K562 (cell line): Measurements from ENCODE around the gene IRF3. TPM values are rescaled to one million over a fixed set of nuclear protein-coding genes. Genes with fewer than 3 reads are reported as not detected.

ENCODE experiments used
- ATAC-seq: fragments of 200-7000 bp; cut with Tn5 transposase; 3 replicates; pipeline ENCODE4 v1.9.1; 2020; ENCODE audit warnings: moderate library complexity
- BruUV-seq: library from RNA; stranded (reverse); fragments of 400-500 nt; replicated peaks from 2 replicates; lab custom pipeline; 2021; lab: Mats Ljungman, UMichigan
- CTCF ChIA-PET: fragments of 300-600 bp; formaldehyde crosslinking; extraction: SDS; loops from one replicate; lab custom pipeline; 2021; ENCODE audit warnings: low intra/inter-chr PET ratio; lab: Yijun Ruan, JAX
- POLR2A ChIA-PET: fragments of 300-600, 350-650 bp; sonication (Branson Sonifier 250); formaldehyde crosslinking; extraction: SDS; loops from one replicate; lab custom pipeline; 2021; ENCODE audit warnings: antibody characterized with exemption, inconsistent platforms; lab: Yijun Ruan, JAX
- DNase-seq, 4 experiments: peaks; one replicate each; pipeline versions ENCODE4 v3.0.0 to v3.0.0-alpha.2; 2011 to 2018; ENCODE audit warnings: low spot score in 3 of 4, mixed read lengths in 3 of 4; ENCODE audit errors: extremely low read depth in 1 of 4
- FAIRE-seq: peaks from 2 replicates; lab custom pipeline; 2011; peaks lifted over from hg19 to GRCh38; lab: Jason Lieb, UNC
- H2AFZ ChIP-seq: 2 replicates; pipeline ENCODE4 v1.6.0; 2011; ENCODE audit warnings: low read depth, low read length, control low read depth, inconsistent platforms
- H3K27ac ChIP-seq: fragments of 200-600 bp; 3 replicates; pipeline ENCODE4 v1.8.0; 2011; ENCODE audit warnings: low read depth, mild to moderate bottlenecking, control low read depth, inconsistent platforms, low read length, moderate library complexity, mixed read lengths; ENCODE audit errors: extremely low read depth
- H3K27me3 ChIP-seq, 2 experiments: fragments of 300-600 bp in 1 of 2; 2 replicates in 1 of 2; 3 replicates in 1 of 2; pipeline versions ENCODE4 v1.6.0 to v1.8.0; 2011; ENCODE audit warnings: inconsistent platforms in 2 of 2, low read length in 2 of 2, mild to moderate bottlenecking in 1 of 2, mixed read lengths in 1 of 2, moderate library complexity in 1 of 2; ENCODE audit not compliant: control insufficient read depth in 2 of 2, insufficient read depth in 2 of 2
- H3K36me3 ChIP-seq: fragments of 300-600 bp; 3 replicates; pipeline ENCODE4 v1.8.0; 2011; ENCODE audit warnings: mild to moderate bottlenecking, low read length, inconsistent platforms; ENCODE audit not compliant: control insufficient read depth, insufficient read depth
- H3K4me1 ChIP-seq, 2 experiments: fragments of 200-600 bp in 1 of 2; replicated peaks in 1 of 2; 2 replicates in 1 of 2; 3 replicates in 1 of 2; pipeline versions ENCODE4 v1.5.1 to v1.8.0; 2011; ENCODE audit warnings: inconsistent platforms in 2 of 2, low read length in 2 of 2, mild to moderate bottlenecking in 1 of 2, mixed read lengths in 1 of 2, moderate library complexity in 1 of 2; ENCODE audit not compliant: control insufficient read depth in 2 of 2, insufficient read depth in 2 of 2
- H3K4me2 ChIP-seq: 2 replicates; pipeline ENCODE4 v1.6.1; 2011; ENCODE audit warnings: low read length, control low read depth, inconsistent platforms, mixed read lengths; ENCODE audit not compliant: insufficient read depth
- H3K4me3 ChIP-seq: fragments of 200-600 bp; sonication (generic), shearing (Covaris generic); 2 replicates; pipeline ENCODE4 v1.5.1; 2016; ENCODE audit warnings: control low read depth, inconsistent platforms
- H3K79me2 ChIP-seq: fragments of 200-600 bp; 3 replicates; pipeline ENCODE4 v1.8.0; 2011; ENCODE audit warnings: low read length, inconsistent platforms; ENCODE audit not compliant: control insufficient read depth, insufficient read depth
- H3K9ac ChIP-seq, 2 experiments: 2 replicates each; pipeline versions ENCODE4 v1.6.0 to v1.6.1; 2011; ENCODE audit warnings: low read depth in 2 of 2, low read length in 2 of 2, control low read depth in 1 of 2, inconsistent platforms in 1 of 2, mild to moderate bottlenecking in 1 of 2, mixed read lengths in 1 of 2; ENCODE audit not compliant: insufficient read depth in 1 of 2
- H3K9me1 ChIP-seq: one replicate; pipeline ENCODE4 v1.6.0; 2011; ENCODE audit warnings: inconsistent platforms, mild to moderate bottlenecking, low read length, moderate library complexity; ENCODE audit not compliant: control insufficient read depth, insufficient read depth
- H3K9me3 ChIP-seq: replicated peaks from 2 replicates; pipeline ENCODE4 v1.5.1; 2011; ENCODE audit warnings: low read depth, low read length, inconsistent platforms; ENCODE audit not compliant: control insufficient read depth, insufficient read depth
- H4K20me1 ChIP-seq: replicated peaks from 2 replicates; pipeline ENCODE4 v1.6.1; 2011; ENCODE audit warnings: low read length, inconsistent platforms, mixed read lengths; ENCODE audit not compliant: control insufficient read depth, insufficient read depth
- ERF ChIP-seq: fragments of 450-650 bp; formaldehyde crosslinking; IDR thresholded peaks from 2 replicates; pipeline ENCODE4 v1.4.0; 2020; ENCODE audit warnings: mild to moderate bottlenecking, mixed read lengths
- MXI1 ChIP-seq: IDR thresholded peaks from 2 replicates; pipeline ENCODE4 v1.6.1; 2011; ENCODE audit warnings: low read depth, mild to moderate bottlenecking, improper control_type of control experiment, low read length
- POLR2AphosphoS5 ChIP-seq: IDR thresholded peaks from 2 replicates; pipeline ENCODE4 v1.6.1; 2011; ENCODE audit warnings: mild to moderate bottlenecking, low read depth, low read length, moderate library complexity; ENCODE audit not compliant: control insufficient read depth, insufficient read depth
- TOE1 ChIP-seq, 2 experiments: fragments of 450-650 bp in 1 of 2; sonication (generic) in 1 of 2; formaldehyde crosslinking in 1 of 2; IDR thresholded peaks; 2 replicates each; pipeline versions ENCODE4 v1.7.1 to v1.8.0; 2016 to 2022; ENCODE audit warnings: borderline replicate concordance in 2 of 2, mild to moderate bottlenecking in 2 of 2, antibody characterized with exemption in 1 of 2, inconsistent platforms in 1 of 2, low read depth in 1 of 2, missing genetic modification reagents in 1 of 2, moderate library complexity in 1 of 2
- ZBTB7A ChIP-seq: IDR thresholded peaks from 2 replicates; pipeline ENCODE4 v1.6.1; 2011; ENCODE audit warnings: low read depth, mild to moderate bottlenecking, low read length, moderate library complexity, borderline replicate concordance; ENCODE audit not compliant: control insufficient read depth
- ZNF551 ChIP-seq: fragments of 250-450 bp; sonication (Bioruptor Pico); IDR thresholded peaks from 2 replicates; pipeline ENCODE4 v1.5.0; 2021; ENCODE audit warnings: mild to moderate bottlenecking, moderate library complexity
- WGBS: fragments of 100-300 bp; shearing (Covaris generic); methylation state at CpG from one replicate; pipeline ENCODE4 v1.1.6; 2016; ENCODE audit warnings: low coverage, mixed read lengths; ENCODE audit not compliant: insufficient coverage; ENCODE audit errors: missing lambda C conversion rate; 5-methylcytosine and 5-hydroxymethylcytosine counted together
- in situ Hi-C: fragments of 300-500 bp; cut with MboI; formaldehyde crosslinking; loops from 4 replicates; pipeline ENCODE4 v1.15.0; 2018; ENCODE audit warnings: inconsistent platforms, mixed read lengths
- intact Hi-C: fragments of 100-400 bp; cut with micrococcal nuclease; formaldehyde crosslinking; loops from 2 replicates; pipeline ENCODE4 v1.14.2; 2022
- polyA plus RNA-seq, 8 experiments: library from polyadenylated mRNA; depleted of rRNA in 4 of 8; stranded (reverse) in 5 of 8; unstranded in 3 of 8; fragments of >200 nt; fragmentation: Nextera tagmentation in 2 of 8; fragmentation: Illumina TruSeq in 1 of 8; extraction: Ambion mirVana in 2 of 8; extraction: Trizol in 1 of 8; gene quantifications; 2 replicates each; pipeline versions ENCODE4 v1.2.1 to v1.2.3, GENCODE V29; 2011 to 2014; ENCODE audit warnings: inconsistent platforms in 1 of 8, missing spikeins in 1 of 8
- total RNA-seq, 7 experiments: library from RNA; depleted of rRNA in 6 of 7; stranded (reverse); fragments of >200 nt in 6 of 7; fragmentation: Illumina TruSeq in 2 of 7; extraction: Trizol in 2 of 7; gene quantifications; 2 replicates each; pipeline versions ENCODE4 v1.2.1 to v1.2.3, GENCODE V29; 2011 to 2021; ENCODE audit warnings: low replicate concordance in 1 of 7
- TF ChIP-seq, protein P1 (sequence below): fragments of 250-450 bp; sonication (Bioruptor Pico); IDR thresholded peaks from 2 replicates; pipeline ENCODE4 v1.4.0; 2020; ENCODE audit warnings: borderline replicate concordance
- TF ChIP-seq, protein P2 (sequence below), 3 experiments: fragments of 200-800 bp in 1 of 3; fragments of 250-450 bp in 1 of 3; fragments of 450-650 bp in 1 of 3; sonication (Bioruptor Pico) in 1 of 3; sonication (Bioruptor generic) in 1 of 3; formaldehyde crosslinking in 1 of 3; IDR thresholded peaks; 2 replicates each; pipeline versions ENCODE4 v1.6.1 to v1.8.0; 2016 to 2022; ENCODE audit warnings: mild to moderate bottlenecking in 2 of 3, missing genetic modification characterization in 2 of 3, missing compliant biosample characterization in 1 of 3, moderate library complexity in 1 of 3

Gene IRF3
- total and polyA plus RNA-seq, 9 of the 15 experiments (the other 6 are each of a cell fraction or from before 2014, with no cell fraction given): 7.5 to 145 (median 65.4) TPM

DNA sequence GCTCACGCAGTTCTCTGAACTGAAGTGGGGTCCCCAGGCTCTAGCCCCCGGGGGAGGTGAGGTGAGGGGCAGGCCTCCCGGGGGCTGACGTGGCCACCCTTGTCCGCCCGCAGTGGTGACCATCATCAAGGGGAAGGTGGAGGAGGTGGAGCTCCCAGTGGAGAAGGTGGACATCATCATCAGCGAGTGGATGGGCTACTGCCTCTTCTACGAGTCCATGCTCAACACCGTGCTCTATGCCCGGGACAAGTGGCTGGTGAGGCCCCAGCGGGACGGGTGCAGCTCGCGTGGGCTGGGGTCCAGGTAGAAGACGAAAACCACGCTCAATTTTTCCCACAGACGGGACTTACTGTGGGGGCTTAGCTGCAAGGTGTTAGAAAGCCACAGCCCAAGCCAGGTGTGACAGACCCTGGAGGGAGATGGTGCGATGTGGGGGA lies 18.2 kb upstream of the IRF3 start:
- peaks cover 95% of the 10 kb centered on the region for H3K36me3 ChIP-seq
- no peak for ATAC-seq
- CTCF ChIA-PET: interaction anchor here (0.7 to 1.6 kb wide), 2 partner anchors 165 to 299 kb away, joined by 3 to 4 read pairs; no protein-coding TSS in a partner anchor

DNA sequence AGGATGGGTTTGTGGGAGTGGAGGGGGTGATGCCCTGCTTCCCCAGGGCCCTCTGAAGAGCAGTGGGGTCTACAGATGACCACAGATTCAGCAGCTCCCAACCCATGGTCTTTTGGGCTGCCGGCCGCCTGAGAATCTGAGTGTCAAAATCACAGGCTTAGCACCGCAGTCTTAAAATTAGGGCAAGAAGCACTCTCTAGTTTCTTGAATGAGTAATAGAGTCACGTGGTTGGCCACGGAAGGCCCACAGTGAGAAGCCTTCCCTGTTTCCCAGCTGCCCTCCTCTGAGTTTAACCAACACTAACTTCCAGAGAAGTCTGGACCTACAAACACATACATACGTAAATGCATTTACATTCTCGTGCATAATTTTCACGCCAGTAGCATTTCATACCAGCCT lies 16.6 kb upstream of the IRF3 start:
- H3K79me2 ChIP-seq: peaks cover 49% of the 10 kb centered on the region
- FAIRE-seq (no peak), ATAC-seq (no peak), DNase-seq (no peak)
- peaks cover 19% of the 10 kb centered on the region for H4K20me1 ChIP-seq
- no TSS peak for BruUV-seq
- H3K4me3 ChIP-seq: no peak overlapping the region
- 97% methylated on average over 8 of the region's 8 CpGs for WGBS
- ChIA-PET POLR2A (no interaction called here), CTCF (no interaction called here)
- no peak overlapping the region for H3K27ac ChIP-seq
- H2AFZ ChIP-seq: no peak overlapping the region
- in situ Hi-C loops: no loop called here
- H3K36me3 ChIP-seq: peaks cover 79% of the 10 kb centered on the region
- H3K4me2 ChIP-seq: no peak overlapping the region
- H3K4me1 ChIP-seq: peaks cover 23 to 69% of the 10 kb centered on the region in 2 experiments
- no peak overlapping the region for H3K9ac ChIP-seq
- peaks cover 3% of the 10 kb centered on the region for H3K9me1 ChIP-seq
- no peaks in the 10 kb centered on the region for H3K27me3 ChIP-seq
- no peaks in the 10 kb centered on the region for H3K9me3 ChIP-seq
- intact Hi-C loops: no loop called here
- TF ChIP-seq, protein P1, sequence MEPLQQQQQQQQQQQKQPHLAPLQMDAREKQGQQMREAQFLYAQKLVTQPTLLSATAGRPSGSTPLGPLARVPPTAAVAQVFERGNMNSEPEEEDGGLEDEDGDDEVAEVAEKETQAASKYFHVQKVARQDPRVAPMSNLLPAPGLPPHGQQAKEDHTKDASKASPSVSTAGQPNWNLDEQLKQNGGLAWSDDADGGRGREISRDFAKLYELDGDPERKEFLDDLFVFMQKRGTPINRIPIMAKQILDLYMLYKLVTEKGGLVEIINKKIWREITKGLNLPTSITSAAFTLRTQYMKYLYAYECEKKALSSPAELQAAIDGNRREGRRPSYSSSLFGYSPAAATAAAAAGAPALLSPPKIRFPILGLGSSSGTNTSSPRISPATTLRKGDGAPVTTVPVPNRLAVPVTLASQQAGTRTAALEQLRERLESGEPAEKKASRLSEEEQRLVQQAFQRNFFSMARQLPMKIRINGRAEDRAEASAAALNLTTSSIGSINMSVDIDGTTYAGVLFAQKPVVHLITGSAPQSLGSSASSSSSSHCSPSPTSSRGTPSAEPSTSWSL (CRISPR knock-in tag): no peak
- TF ChIP-seq ERF: no peak
- no peak for TF ChIP-seq ZBTB7A
- no peak for TF ChIP-seq MXI1
- TF ChIP-seq, protein P2, sequence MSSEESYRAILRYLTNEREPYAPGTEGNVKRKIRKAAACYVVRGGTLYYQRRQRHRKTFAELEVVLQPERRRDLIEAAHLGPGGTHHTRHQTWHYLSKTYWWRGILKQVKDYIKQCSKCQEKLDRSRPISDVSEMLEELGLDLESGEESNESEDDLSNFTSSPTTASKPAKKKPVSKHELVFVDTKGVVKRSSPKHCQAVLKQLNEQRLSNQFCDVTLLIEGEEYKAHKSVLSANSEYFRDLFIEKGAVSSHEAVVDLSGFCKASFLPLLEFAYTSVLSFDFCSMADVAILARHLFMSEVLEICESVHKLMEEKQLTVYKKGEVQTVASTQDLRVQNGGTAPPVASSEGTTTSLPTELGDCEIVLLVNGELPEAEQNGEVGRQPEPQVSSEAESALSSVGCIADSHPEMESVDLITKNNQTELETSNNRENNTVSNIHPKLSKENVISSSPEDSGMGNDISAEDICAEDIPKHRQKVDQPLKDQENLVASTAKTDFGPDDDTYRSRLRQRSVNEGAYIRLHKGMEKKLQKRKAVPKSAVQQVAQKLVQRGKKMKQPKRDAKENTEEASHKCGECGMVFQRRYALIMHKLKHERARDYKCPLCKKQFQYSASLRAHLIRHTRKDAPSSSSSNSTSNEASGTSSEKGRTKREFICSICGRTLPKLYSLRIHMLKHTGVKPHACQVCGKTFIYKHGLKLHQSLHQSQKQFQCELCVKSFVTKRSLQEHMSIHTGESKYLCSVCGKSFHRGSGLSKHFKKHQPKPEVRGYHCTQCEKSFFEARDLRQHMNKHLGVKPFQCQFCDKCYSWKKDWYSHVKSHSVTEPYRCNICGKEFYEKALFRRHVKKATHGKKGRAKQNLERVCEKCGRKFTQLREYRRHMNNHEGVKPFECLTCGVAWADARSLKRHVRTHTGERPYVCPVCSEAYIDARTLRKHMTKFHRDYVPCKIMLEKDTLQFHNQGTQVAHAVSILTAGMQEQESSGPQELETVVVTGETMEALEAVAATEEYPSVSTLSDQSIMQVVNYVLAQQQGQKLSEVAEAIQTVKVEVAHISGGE (CRISPR knock-in tag; IDR thresholded peaks at IDR 0.05): no peak
- no peak for TF ChIP-seq TOE1 (IDR thresholded peaks at IDR 0.05; ENCODE audit: borderline replicate concordance)
- no peak for TF ChIP-seq TOE1 (CRISPR knock-in tag; IDR thresholded peaks at IDR 0.05; ENCODE audit: borderline replicate concordance, low read depth)

More for the DNA sequence above, 18.2 kb upstream of the IRF3 start:
- Histone ChIP-seq H3K9me3 (no peaks in the 10 kb centered on the region), H3K9me1 (peaks cover 3% of the 10 kb centered on the region), H3K27me3 (no peaks in the 10 kb centered on the region), H3K79me2 (peaks cover 34% of the 10 kb centered on the region), H3K4me1 (peaks cover 19 to 68% of the 10 kb centered on the region in 2 experiments), H2AFZ (no peak overlapping the region), H3K9ac (no peak overlapping the region; a peak in 1 of 4 replicates), H4K20me1 (peaks cover 12% of the 10 kb centered on the region; the same call in 1 of the 2 replicates)
- BruUV-seq: no TSS peak
- no peak for FAIRE-seq
- POLR2A ChIA-PET: interaction anchor here (0.7 kb wide), 1 partner anchor 825 kb away, joined by 3 read pairs; no protein-coding TSS in a partner anchor
- 98% methylated on average over 16 of the region's 18 CpGs for WGBS
- in situ Hi-C loops: no loop called here
- intact Hi-C loops: loop anchor here (2.0 kb wide), 1 partner anchor 77 kb away; no protein-coding TSS in a partner anchor
- peak; percentile 29; the same call in 1 of the 2 replicates for TF ChIP-seq POLR2AphosphoS5
- no peak for TF ChIP-seq ZNF551
- TF ChIP-seq, all 486 proteins: peak for 1
- Histone ChIP-seq H3K4me3 (no peak overlapping the region), H3K27ac (no peak overlapping the region), H3K4me2 (no peak overlapping the region)
- no peak for DNase-seq
